SH-SY5Y (cell line): ENCODE measurements around the gene RNF157.

Experiments
- GATA2 ChIP-seq: IDR thresholded peaks from 2 replicates; pipeline ENCODE4 v1.6.1; 2011; ENCODE audit warnings: mild to moderate bottlenecking, low read depth, low read length
- GATA3 ChIP-seq: IDR thresholded peaks from 2 replicates; pipeline ENCODE4 v1.6.1; 2011; ENCODE audit warnings: low read depth, mild to moderate bottlenecking, low read length, moderate library complexity

DNA sequence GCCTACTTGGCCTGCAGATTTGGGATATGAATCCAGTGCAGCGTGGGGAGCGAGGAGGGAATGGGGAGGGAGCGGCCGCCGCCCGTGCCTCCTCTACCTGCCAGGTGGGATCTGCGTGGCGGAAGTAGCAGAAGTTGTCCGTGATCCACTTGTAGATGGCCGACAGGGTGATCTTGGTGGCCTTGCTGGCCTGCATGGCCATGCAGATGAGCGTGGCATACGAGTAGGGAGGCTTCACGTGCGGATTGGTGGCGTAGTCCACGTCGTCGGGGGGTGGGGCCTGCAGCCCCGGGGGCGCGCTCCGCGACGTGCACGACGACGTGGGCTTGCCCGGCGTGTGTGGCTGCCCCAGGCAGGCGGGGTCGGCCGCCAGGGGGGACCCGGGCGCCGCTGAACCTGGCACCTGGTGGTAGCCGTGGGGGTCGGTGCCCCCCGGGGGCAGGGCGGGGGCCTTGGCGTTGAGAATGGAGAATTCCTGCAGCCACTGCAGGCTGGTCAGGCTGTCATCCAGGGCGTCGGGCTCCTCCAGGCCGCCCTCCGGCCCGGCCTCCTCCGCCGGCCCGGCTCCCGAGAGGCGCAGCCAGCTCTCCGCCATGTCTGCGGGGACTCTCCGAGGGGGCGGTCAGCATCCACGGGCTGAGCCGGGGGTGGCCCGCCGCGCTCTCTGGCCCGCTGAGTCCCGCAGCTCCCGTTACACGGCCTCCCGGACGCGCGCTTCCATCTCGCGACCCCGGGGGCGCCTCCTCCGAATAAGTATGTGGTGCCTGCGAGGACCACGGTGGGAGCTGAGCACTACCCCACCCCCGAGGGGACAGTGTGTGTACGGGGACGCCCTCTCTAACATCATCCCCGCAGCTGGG, 100.3 kb downstream of the RNF157 start:
- TF ChIP-seq GATA3 (no peak), GATA2 (no peak)
